Ovary (tissue), 3 donors: ENCODE data around the gene ZNF792.

Experiments
- EP300 ChIP-seq: sonication (generic); formaldehyde crosslinking; IDR thresholded peaks from one replicate; pipeline ENCODE4 v1.6.1; 2017; ENCODE audit warnings: antibody characterized with exemption
- POLR2A ChIP-seq: fragments of 450-650 bp; IDR thresholded peaks from one replicate; pipeline ENCODE4 v1.6.1; 2017; ENCODE audit warnings: antibody characterized with exemption, mild to moderate bottlenecking, moderate library complexity
- TF ChIP-seq, protein P1 (sequence below), 3 donors: fragments of 450-650 bp in 2 of 3; fragments of 200-600 bp in 1 of 3; IDR thresholded peaks; one replicate each; pipeline versions ENCODE4 v1.5.1 to v1.8.0; 2016 to 2022; ENCODE audit warnings: antibody characterized with exemption in 3 of 3, mild to moderate bottlenecking in 1 of 3
- donor health status: DM: no; HTN: no; CAD: no.

DNA sequence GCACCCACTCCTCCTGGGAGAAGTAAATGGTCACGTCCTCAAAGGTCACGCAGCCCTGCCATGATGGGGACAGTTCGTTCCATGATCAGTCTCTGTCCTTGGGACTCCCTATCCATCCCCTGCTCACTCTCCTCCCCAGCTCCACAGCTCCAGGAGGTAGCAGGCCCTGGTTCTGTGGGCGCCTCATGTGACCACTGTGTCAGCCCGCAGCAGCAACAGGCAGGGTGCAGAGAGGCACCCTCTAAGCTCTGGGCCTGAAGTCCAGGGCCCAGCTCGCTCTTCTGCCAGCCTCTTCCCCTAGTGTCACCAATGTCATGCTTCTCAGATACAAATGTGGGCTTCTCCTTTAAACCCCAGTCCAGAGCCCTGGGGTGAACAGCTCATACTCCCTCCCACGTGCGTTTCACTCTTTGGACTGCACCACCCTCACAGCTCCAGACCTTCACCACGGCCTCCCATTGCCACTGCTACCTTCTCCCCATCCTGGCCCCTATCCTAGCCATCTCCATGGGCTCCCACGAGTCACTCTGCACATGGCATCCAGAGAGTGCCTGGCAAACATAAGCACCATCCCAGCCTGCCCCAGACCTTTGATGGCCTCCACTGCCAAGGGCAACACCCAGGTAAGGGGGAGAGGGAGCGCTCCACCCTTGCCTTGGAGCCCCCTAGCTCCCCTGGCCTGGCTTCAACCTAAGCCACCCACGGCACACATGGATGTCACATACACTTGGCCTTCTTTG is 2.9 kb downstream of the ZNF792 start:
- TF ChIP-seq, protein P1, sequence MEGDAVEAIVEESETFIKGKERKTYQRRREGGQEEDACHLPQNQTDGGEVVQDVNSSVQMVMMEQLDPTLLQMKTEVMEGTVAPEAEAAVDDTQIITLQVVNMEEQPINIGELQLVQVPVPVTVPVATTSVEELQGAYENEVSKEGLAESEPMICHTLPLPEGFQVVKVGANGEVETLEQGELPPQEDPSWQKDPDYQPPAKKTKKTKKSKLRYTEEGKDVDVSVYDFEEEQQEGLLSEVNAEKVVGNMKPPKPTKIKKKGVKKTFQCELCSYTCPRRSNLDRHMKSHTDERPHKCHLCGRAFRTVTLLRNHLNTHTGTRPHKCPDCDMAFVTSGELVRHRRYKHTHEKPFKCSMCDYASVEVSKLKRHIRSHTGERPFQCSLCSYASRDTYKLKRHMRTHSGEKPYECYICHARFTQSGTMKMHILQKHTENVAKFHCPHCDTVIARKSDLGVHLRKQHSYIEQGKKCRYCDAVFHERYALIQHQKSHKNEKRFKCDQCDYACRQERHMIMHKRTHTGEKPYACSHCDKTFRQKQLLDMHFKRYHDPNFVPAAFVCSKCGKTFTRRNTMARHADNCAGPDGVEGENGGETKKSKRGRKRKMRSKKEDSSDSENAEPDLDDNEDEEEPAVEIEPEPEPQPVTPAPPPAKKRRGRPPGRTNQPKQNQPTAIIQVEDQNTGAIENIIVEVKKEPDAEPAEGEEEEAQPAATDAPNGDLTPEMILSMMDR (IDR thresholded peaks at IDR 0.05) = no peak
- TF ChIP-seq POLR2A (no peak), EP300 (no peak)
